Activated CD4-positive, alpha-beta memory T cell treated with anti-CD3 and anti-CD28 coated beads, Interleukin-2, amount 10 ng/mL, durations not matched to agents 7 days and 5 days (primary cell): ENCODE data around the gene LPP. TPM values are rescaled to one million over a fixed set of nuclear protein-coding genes. Genes with fewer than 3 reads are reported as not detected.

ENCODE experiments used
- CTCF ChIA-PET: fragments of 350-600 bp; sonication (Branson Sonifier 250); formaldehyde crosslinking; loops from one replicate; lab custom pipeline; 2021; ENCODE audit warnings: antibody characterized with exemption, inconsistent platforms; lab: Charles Lee
- POLR2A ChIA-PET: fragments of 350-600 bp; sonication (Branson Sonifier 250); formaldehyde crosslinking; loops from one replicate; lab custom pipeline; 2021; ENCODE audit warnings: antibody characterized with exemption; lab: Charles Lee
- DNase-seq: peaks from one replicate; pipeline ENCODE4 v3.0.0-alpha.2; 2020
- H3K27ac Mint-ChIP-seq: one replicate; pipeline ENCODE4 v1.8.0; 2021; ENCODE audit warnings: mild to moderate bottlenecking, mixed read lengths
- H3K27me3 Mint-ChIP-seq: one replicate; pipeline ENCODE4 v1.8.0; 2021; ENCODE audit warnings: mixed read lengths
- H3K36me3 Mint-ChIP-seq: one replicate; pipeline ENCODE4 v1.8.0; 2021; ENCODE audit warnings: low read depth, mixed read lengths
- H3K4me1 Mint-ChIP-seq: one replicate; pipeline ENCODE4 v1.8.0; 2021; ENCODE audit warnings: mixed read lengths
- H3K4me3 Mint-ChIP-seq: one replicate; pipeline ENCODE4 v1.8.0; 2021; ENCODE audit warnings: mild to moderate bottlenecking, mixed read lengths
- H3K9me3 Mint-ChIP-seq: one replicate; pipeline ENCODE4 v1.8.0; 2021; ENCODE audit warnings: mixed read lengths
- total RNA-seq, 2 experiments: library from RNA; stranded (reverse); gene quantifications; one replicate each; pipeline ENCODE4 v1.2.3, GENCODE V29; 2021

Gene LPP
- total RNA-seq, 2 experiments from 2014 or later = 51.4 to 52.4 TPM

DNA sequence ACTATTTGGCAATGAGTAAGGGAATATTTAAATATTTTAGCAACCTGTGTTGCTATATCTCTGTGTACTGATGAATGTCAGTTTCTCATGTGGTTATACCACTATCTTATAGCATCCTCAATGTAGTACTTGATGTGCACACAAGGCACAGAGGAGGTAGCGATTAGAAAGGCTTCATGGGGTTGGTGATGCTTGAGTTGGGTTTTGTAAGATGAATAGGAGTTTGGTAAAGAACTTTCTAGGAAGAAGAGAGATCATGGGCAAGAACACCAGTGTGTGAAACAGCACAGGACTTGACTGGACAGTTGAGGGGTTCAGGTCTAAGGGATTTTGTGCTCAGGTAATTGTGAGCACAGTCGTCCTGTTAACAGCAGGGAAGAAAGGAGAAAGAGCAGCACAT, 38.1 kb downstream of the LPP start:
- Mint-ChIP-seq H3K9me3 (no peaks in the 10 kb centered on the region), H3K27ac (no peak overlapping the region), H3K27me3 (no peaks in the 10 kb centered on the region), H3K36me3 (peaks cover 50% of the 10 kb centered on the region), H3K4me1 (peaks cover 22% of the 10 kb centered on the region), H3K4me3 (no peak overlapping the region)
- no peak for DNase-seq
- CTCF ChIA-PET = no interaction called here
- POLR2A ChIA-PET = no interaction called here

DNA sequence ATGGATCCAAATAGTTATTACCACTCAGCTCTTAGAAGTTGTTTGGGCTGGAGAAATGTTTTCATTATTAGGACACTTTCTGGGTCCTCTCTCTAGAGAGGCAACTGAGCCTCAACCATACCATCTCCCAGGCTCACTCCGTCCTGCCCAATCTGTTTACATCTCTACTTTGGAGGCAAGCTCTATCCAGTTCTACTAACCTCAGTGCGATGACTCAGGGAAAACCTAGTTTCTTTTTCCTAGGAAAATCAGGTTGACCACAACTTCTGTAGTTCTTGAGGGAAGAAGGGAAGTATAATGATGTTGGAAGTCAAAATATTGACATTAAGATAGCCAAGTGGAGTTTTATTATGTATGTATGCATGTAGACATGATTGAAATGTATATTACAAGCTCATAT, 40.4 kb downstream of the LPP start:
- no peak overlapping the region for H3K27ac Mint-ChIP-seq
- no peaks in the 10 kb centered on the region for H3K27me3 Mint-ChIP-seq
- no peaks in the 10 kb centered on the region for H3K9me3 Mint-ChIP-seq
- H3K4me3 Mint-ChIP-seq = no peak overlapping the region
- ChIA-PET CTCF (interaction anchor here (0.6 kb wide), 1 partner anchor 8 kb away, joined by 4 read pairs; no protein-coding TSS in a partner anchor), POLR2A (no interaction called here)
- no peak for DNase-seq
- peaks cover 46% of the 10 kb centered on the region for H3K36me3 Mint-ChIP-seq
- peaks cover 23% of the 10 kb centered on the region for H3K4me1 Mint-ChIP-seq

- Mint-ChIP-seq H3K27me3 (no peaks in the 10 kb centered on the region), H3K36me3 (peaks cover 35% of the 10 kb centered on the region), H3K27ac (no peak overlapping the region), H3K4me1 (peaks cover 17% of the 10 kb centered on the region), H3K4me3 (no peak overlapping the region), H3K9me3 (no peaks in the 10 kb centered on the region)
- ChIA-PET CTCF (no interaction called here), POLR2A (no interaction called here)
- DNase-seq = no peak
These were observed 42.5 kb downstream of the LPP start for GRCh38 chr3:188196232-188196990.

GRCh38 chr3:188197388-188197847, 43.5 kb downstream of the LPP start:
- H3K4me3 Mint-ChIP-seq = no peak overlapping the region
- ChIA-PET CTCF (no interaction called here), POLR2A (no interaction called here)
- peaks cover 31% of the 10 kb centered on the region for H3K36me3 Mint-ChIP-seq
- no peak overlapping the region for H3K27ac Mint-ChIP-seq
- DNase-seq = no peak
- H3K27me3 Mint-ChIP-seq = no peaks in the 10 kb centered on the region
- no peaks in the 10 kb centered on the region for H3K9me3 Mint-ChIP-seq
- peaks cover 19% of the 10 kb centered on the region for H3K4me1 Mint-ChIP-seq

GRCh38 chr3:188198001-188198400, 44.0 kb downstream of the LPP start:
- Mint-ChIP-seq H3K4me3 (no peak overlapping the region), H3K27me3 (no peaks in the 10 kb centered on the region), H3K9me3 (no peaks in the 10 kb centered on the region), H3K27ac (no peak overlapping the region), H3K4me1 (peaks cover 23% of the 10 kb centered on the region), H3K36me3 (peaks cover 26% of the 10 kb centered on the region)
- POLR2A ChIA-PET = no interaction called here
- DNase-seq = no peak
- CTCF ChIA-PET = no interaction called here

GRCh38 chr3:188198760-188199327, 44.9 kb downstream of the LPP start:
- Mint-ChIP-seq H3K9me3 (no peaks in the 10 kb centered on the region), H3K27me3 (no peaks in the 10 kb centered on the region), H3K27ac (no peak overlapping the region), H3K36me3 (peaks cover 20% of the 10 kb centered on the region), H3K4me1 (peaks cover 23% of the 10 kb centered on the region), H3K4me3 (no peak overlapping the region)
- POLR2A ChIA-PET = no interaction called here
- no peak for DNase-seq
- CTCF ChIA-PET = no interaction called here

DNA sequence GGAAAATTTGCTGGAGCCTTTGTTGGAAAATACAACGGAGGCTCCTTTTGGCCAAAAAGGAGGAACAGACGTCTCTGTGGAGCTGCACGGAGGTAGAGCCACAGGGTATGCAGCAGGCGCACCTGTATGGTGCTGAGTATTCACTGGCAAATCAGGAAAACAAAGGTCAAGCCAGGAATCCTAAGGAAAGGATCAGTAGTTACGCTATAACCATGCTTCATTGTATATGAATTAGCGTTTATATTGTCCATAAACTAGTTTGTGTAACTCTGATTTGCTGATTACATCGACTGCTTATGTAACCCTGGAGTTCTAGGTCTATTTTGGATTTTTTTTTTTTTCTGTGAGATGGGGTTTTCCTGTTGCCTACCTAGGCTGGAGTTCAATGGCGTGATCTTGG, 45.4 kb downstream of the LPP start:
- H3K36me3 Mint-ChIP-seq = peaks cover 14% of the 10 kb centered on the region
- CTCF ChIA-PET = no interaction called here
- POLR2A ChIA-PET = no interaction called here

GRCh38 chr3:188200481-188200880, 46.5 kb downstream of the LPP start:
- POLR2A ChIA-PET = no interaction called here
- no peak overlapping the region for H3K27ac Mint-ChIP-seq
- H3K4me3 Mint-ChIP-seq = no peak overlapping the region
- peaks cover 19% of the 10 kb centered on the region for H3K36me3 Mint-ChIP-seq
- CTCF ChIA-PET = no interaction called here
- no peaks in the 10 kb centered on the region for H3K27me3 Mint-ChIP-seq
- no peaks in the 10 kb centered on the region for H3K9me3 Mint-ChIP-seq
- no peak for DNase-seq
- H3K4me1 Mint-ChIP-seq = peaks cover 23% of the 10 kb centered on the region

More for the DNA sequence above, 45.4 kb downstream of the LPP start:
- Mint-ChIP-seq H3K9me3 (no peaks in the 10 kb centered on the region), H3K4me1 (peaks cover 23% of the 10 kb centered on the region), H3K4me3 (no peak overlapping the region), H3K27ac (no peak overlapping the region), H3K27me3 (no peaks in the 10 kb centered on the region)
- DNase-seq = no peak

GRCh38 chr3:188202358-188203138, 48.6 kb downstream of the LPP start:
- CTCF ChIA-PET = interaction anchor here (0.5 to 2.1 kb wide), 4 partner anchors 9 to 462 kb away, joined by 3 to 5 read pairs (median 4); no protein-coding TSS in a partner anchor
- POLR2A ChIA-PET = interaction anchor here (1.0 kb wide), 1 partner anchor 43 kb away, joined by 3 read pairs; no protein-coding TSS in a partner anchor
- peaks cover 11% of the 10 kb centered on the region for H3K36me3 Mint-ChIP-seq

GRCh38 chr3:188204526-188204925, 50.6 kb downstream of the LPP start:
- POLR2A ChIA-PET = interaction anchor here (1.4 kb wide), 1 partner anchor 459 kb away, joined by 3 read pairs; the partner anchor contains the start of gene BCL6

More at GRCh38 chr3:188202358-188203138, 48.6 kb downstream of the LPP start:
- no peaks in the 10 kb centered on the region for H3K9me3 Mint-ChIP-seq
- no peaks in the 10 kb centered on the region for H3K27me3 Mint-ChIP-seq
- DNase-seq = peak; percentile 32
- H3K4me3 Mint-ChIP-seq = no peak overlapping the region
- H3K4me1 Mint-ChIP-seq = peaks cover 10% of the 10 kb centered on the region
- no peak overlapping the region for H3K27ac Mint-ChIP-seq

GRCh38 chr3:188205992-188206416, 52.0 kb downstream of the LPP start:
- ChIA-PET POLR2A (no interaction called here), CTCF (interaction anchor here (2.0 kb wide), 1 partner anchor 51 kb away, joined by 5 read pairs; no protein-coding TSS in a partner anchor)
- no peak overlapping the region for H3K4me3 Mint-ChIP-seq

More at GRCh38 chr3:188204526-188204925, 50.6 kb downstream of the LPP start:
- H3K27ac Mint-ChIP-seq = no peak overlapping the region
- no peak for DNase-seq
- no peak overlapping the region for H3K4me3 Mint-ChIP-seq
- no peaks in the 10 kb centered on the region for H3K9me3 Mint-ChIP-seq
- peaks cover 6% of the 10 kb centered on the region for H3K4me1 Mint-ChIP-seq
- CTCF ChIA-PET = interaction anchor here (0.6 to 2.1 kb wide), 4 partner anchors 49 to 464 kb away, joined by 3 to 5 read pairs (median 4); no protein-coding TSS in a partner anchor
- peaks cover 14% of the 10 kb centered on the region for H3K36me3 Mint-ChIP-seq
- H3K27me3 Mint-ChIP-seq = no peaks in the 10 kb centered on the region

GRCh38 chr3:188206787-188207186, 52.8 kb downstream of the LPP start:
- H3K4me3 Mint-ChIP-seq = no peak overlapping the region
- H3K4me1 Mint-ChIP-seq = peaks cover 6% of the 10 kb centered on the region
- ChIA-PET POLR2A (no interaction called here), CTCF (interaction anchor here (0.7 to 1.1 kb wide), 3 partner anchors 145 to 403 kb away, joined by 3 read pairs; no protein-coding TSS in a partner anchor)
- H3K27ac Mint-ChIP-seq = no peak overlapping the region
- H3K9me3 Mint-ChIP-seq = no peaks in the 10 kb centered on the region
- DNase-seq = no peak
- no peaks in the 10 kb centered on the region for H3K27me3 Mint-ChIP-seq
- peaks cover 23% of the 10 kb centered on the region for H3K36me3 Mint-ChIP-seq

More at GRCh38 chr3:188205992-188206416, 52.0 kb downstream of the LPP start:
- Mint-ChIP-seq H3K27me3 (no peaks in the 10 kb centered on the region), H3K4me1 (peaks cover 6% of the 10 kb centered on the region), H3K36me3 (peaks cover 23% of the 10 kb centered on the region), H3K9me3 (no peaks in the 10 kb centered on the region), H3K27ac (no peak overlapping the region)
- no peak for DNase-seq
